ENCODE results near the gene AFTPH. TPM values are rescaled to one million over a fixed set of nuclear protein-coding genes. Genes with fewer than 3 reads are reported as not detected.
A peak's percentile ranks its signal among the peaks of the same experiment; 100 is the strongest.

Gene AFTPH
- total RNA-seq, 1 donor from 2014 or later = 14.0 TPM

DNA sequence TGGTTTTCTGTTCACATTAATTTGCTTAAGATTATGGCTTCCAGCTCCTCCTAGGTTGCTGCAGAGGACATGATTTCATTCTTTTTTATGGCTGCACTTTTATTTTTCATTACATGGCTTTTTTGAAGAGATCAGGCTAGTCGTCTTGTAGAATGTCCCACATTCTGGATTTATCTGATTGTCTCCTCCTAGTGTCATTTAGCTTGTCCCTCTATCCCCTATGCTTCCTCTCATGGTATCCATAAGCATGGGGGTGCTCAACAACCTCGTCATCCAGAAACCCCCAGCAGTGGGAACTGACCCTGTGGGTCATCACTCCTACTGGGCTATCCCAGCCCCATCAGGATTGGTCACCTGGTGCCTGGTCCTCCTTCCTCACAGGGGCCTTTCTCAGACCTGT is 80.0 kb downstream of the AFTPH start:
- ATAC-seq (no peak), DNase-seq (ENCODE audit: missing footprints) (no peak)
- intact Hi-C loops (cut with DNase I) = no loop called here

DNA sequence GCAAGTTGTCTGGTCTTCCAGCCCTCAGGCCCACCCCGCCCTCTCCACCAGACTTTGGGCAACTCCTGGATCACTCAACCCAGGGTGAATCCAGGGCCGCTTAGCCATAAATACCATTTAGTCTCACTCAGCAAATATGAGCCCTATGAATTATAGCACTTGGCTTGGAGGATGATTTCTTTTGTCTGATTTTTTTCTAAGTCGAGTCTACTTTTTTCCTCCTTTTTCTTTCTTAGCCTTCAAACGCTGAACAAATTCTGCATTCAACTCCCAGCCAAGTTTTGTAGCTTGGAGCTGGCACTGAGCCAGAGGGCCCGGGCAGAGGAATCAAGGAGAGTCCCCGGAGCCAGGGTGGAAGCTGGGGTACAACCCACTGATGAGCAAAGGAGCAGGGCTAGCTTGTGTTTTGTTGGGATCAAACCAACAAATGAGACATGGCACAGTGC is 80.9 kb downstream of the AFTPH start:
- intact Hi-C loops (cut with DNase I) = loop anchor here (5.0 kb wide), 1 partner anchor 42 kb away; no protein-coding TSS in a partner anchor
- ATAC-seq (no peak), DNase-seq (ENCODE audit: missing footprints) (no peak)

DNA sequence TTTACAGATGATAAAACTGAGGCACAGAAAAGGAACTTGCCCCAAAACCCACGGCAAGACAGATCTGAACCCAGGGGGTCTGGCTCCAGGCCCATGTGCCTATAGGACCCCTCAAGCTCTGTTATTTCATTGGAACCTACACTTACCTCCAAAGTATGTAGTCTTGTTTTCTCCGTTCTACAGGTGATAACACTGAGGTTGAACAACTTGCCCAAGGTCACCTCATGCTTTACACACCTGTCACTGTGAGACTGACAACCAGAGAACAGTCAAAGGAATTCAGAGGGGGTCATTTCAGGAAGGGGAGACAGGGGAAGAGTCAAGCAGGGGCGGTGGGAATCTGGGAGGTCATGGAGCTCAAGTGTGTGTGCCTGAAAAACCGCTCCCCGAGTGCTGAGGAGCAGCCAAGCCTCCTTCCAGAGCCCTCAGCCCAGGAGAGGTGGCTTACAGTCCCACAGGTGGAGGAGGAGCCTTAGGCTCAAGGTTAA is 81.9 kb downstream of the AFTPH start:
- intact Hi-C loops (cut with DNase I) = loop anchor here (5.0 kb wide), 1 partner anchor 41 kb away; no protein-coding TSS in a partner anchor
- ATAC-seq (no peak), DNase-seq (ENCODE audit: missing footprints) (no peak)

DNA sequence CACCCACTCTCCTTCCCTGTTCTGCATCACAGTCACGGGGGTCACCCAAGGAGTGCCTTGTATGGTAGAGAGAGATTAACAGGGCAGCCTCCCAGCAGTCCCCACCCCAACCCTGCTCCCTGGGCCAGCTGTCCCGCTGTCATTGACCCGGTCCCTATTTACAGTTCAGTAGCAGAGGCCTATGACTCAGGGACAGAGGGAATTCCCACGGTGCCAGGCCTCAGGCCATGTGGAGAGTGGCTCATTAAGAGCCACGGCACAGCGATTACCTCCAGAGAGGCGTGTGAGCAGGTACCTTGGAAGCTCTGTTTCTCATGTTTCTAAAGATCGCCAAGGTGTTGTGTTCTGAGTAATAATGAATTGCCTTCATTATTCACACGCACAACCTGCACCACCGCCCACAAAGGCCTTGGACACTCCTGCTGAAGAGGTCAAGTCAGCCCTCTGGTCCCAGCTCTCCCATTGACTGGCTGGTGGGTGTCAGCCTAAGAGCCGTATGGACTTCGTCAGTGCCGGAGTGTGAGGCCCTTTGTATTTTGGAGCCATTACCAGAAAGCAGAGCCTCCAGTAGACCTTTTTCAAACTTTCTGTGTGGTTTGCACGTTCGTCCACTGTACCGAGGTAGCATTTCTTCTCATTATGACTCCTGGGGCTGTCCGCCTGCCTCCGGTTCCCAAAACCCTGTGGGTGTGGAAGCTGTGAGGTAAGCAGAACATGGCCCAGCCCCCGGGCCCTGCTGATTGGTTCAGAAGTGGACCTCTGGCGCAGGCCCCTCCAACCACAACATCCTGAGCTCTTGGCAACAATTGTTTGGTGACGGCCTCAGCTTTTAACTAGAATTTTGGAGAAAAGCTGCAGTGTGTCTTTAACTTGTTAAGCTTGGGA is 82.6 kb downstream of the AFTPH start:
- peak; percentile 94 for DNase-seq (ENCODE audit: missing footprints)
- ATAC-seq = peak; percentile 93
- intact Hi-C loops (cut with DNase I) = loop anchor here (5.0 kb wide), 1 partner anchor 41 kb away; no protein-coding TSS in a partner anchor

DNA sequence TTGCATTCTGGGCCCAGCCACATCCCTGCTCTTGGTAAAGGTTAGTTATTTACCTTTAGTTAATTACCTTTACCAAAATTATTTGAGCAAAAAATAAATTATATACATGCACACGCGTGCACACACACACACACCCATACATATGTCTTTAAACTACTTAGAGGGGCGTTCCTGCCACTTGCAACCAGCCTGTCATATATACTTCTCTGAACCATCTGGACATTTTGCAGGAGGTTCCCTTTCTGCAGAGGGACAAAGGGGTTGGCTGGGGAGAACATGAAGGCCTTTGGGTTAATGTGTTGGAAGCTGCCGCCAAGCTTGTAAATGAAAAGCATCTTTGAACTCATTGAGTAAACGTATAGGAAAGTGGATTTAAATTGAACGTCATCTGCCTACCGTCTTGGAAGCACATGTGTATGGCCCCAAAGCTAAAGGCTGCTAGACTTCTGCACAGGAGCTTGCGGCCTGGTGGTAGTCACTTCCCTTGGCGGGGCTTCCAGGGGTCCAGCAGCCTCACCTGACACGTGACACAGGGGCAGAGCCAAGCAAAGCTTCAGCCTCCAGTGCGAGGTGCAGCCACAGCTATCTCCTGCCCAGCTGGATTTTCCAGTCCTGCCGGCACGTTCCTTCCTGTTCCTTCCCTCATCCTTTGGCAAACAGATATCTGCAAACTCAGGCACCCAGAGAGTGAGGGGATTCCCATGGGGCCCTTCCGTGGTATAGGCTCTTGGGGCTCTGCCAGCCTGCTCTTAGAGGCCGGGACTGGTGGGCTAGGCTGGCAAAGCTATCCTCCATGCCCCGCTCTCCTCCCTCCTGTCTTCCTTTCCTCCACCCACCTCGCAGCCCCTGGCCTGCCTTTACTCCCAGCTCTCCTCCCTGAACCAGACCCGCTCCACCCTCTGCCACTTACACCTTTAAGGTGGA is 83.5 kb downstream of the AFTPH start:
- DNase-seq (ENCODE audit: missing footprints) (no peak), ATAC-seq (no peak)
- intact Hi-C loops (cut with DNase I) = loop anchor here (5.0 kb wide), 1 partner anchor 40 kb away; no protein-coding TSS in a partner anchor

DNA sequence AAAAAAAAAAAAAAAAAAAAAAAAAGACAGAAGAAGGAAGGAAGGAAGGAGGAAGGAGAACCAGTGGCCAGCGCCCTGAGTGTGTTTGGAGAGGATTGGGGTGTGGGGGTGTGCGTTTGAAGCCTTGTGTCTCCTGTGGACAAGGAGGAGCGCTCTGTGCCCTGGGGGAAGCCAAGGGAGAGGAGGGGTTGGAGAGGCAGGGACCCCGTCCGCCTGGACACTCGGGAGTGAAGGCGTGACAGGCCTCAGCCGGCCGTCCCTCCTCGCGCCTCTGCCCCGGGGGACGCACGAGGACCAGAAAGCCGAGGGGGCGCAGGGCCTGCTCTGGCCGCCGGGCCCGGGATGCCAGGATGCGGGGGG is 84.7 kb downstream of the AFTPH start:
- DNase-seq (ENCODE audit: missing footprints) (no peak), ATAC-seq (peak; percentile 14)
- intact Hi-C loops (cut with DNase I) = loop anchor here (5.0 kb wide), 1 partner anchor 38 kb away; no protein-coding TSS in a partner anchor

DNA sequence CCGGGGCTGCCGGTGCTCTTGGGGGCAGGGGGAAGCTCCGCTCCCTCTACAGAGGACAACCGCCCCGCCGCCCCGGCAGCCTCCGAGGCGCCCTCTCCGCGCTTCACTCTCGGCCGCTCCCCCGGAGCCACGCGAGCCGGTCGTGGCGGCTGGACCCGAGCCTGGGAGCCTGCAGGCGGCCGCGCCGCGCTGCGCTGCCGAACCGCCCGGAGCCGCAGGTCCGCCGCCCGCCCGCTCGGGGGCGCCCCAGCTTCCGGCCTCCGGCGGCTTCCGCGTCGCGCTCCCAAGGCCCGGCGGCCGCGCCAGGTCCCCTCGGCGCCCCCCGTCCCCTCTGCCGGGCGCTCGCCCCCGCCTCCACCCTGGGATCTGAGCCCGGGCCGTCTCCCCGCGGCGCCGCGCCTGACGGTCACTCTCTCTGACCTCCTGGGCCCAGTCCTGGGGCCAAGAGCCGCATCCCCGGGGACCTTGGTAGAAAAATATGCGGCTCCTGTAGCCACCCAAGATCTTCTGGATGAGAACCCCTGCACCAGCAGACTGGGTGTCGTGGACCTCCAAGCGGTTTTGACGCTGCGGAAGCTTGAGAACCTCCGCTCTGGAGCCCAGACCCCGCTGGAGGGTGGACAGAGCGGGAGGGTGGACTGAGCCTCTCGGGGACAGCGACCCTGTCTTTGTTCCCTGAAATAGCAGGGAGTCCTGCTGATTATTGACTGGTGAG is 85.3 kb downstream of the AFTPH start:
- DNase-seq (ENCODE audit: missing footprints) = peak; percentile 88
- intact Hi-C loops (cut with DNase I) = loop anchor here (5.0 kb wide), 1 partner anchor 38 kb away; no protein-coding TSS in a partner anchor
- peak; percentile 73 for ATAC-seq

DNA sequence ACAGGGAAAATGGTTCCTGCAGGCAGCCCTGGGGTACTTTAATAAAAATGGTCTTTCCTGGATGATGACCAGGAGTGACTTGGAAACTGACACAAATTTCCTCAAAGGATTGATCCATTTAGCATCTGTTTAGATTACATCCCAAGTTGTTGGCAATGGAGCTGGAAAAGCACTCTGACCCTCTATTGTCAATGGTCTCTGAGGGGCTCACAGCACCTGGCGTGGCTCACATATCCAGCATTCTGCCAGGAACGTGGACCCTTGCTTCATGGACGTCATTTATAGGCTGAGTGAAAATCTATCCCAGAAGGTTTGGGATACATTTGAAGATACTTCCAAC is 85.8 kb downstream of the AFTPH start:
- intact Hi-C loops (cut with DNase I) = loop anchor here (5.0 kb wide), 1 partner anchor 37 kb away; no protein-coding TSS in a partner anchor
- DNase-seq (ENCODE audit: missing footprints) = no peak
- ATAC-seq = no peak

DNA sequence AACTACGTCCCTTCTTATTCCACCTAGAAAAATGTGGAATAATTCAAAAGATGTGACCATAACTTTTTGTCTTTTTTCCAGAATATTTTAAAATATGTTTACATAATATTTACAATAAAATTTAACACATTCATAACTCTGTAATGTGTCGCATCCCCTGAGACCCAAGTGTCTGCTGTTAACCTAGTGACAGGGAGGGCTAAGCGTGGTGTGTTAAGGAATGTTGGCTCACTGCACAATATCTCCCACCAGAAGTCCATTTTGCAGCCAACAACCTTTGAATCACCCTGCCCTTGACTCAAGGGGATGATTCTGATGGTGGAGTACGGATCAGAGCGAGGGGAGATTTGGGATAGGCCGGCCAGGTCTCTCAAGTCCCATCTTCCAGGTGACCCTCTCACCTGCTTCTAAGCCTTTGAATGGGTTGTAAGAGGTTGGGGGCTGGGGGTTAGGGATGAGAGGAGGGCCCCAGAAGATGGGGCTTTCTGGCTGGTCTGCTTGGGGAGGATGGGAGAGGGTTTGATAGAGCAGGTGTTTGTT is 86.3 kb downstream of the AFTPH start:
- DNase-seq (ENCODE audit: missing footprints) = no peak
- ATAC-seq = no peak
- intact Hi-C loops (cut with DNase I) = no loop called here

DNA sequence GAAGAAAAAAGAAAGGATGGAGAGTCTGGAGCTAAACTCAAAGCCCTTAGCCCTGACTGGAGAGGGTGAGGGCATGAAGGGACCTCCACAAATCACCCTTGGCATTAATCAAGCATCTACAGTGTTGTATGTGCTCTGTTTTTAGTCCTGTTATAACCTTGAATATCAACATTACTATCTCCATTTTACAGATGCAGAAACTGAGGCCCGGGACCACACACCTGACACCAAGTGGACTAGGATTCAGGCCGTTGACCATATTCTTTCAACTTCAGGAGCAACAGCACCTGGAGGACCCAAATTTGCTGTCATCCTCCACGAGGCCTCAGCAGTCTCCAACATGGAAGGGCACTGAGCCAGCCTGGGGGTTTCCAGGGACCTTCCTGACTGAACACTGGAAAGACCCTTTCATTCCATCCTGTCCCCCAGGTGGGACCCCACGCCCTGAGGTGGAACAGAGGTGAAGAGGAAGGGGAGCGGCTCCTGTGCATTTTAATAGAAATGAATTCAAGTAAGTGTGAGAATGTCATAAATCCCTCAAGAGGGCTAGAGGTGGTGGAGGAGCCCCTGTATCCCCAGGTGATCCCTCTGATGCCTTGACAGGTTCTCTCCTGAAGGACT is 88.6 kb downstream of the AFTPH start:
- no peak for DNase-seq (ENCODE audit: missing footprints)
- intact Hi-C loops (cut with DNase I) = no loop called here
- no peak for ATAC-seq

DNA sequence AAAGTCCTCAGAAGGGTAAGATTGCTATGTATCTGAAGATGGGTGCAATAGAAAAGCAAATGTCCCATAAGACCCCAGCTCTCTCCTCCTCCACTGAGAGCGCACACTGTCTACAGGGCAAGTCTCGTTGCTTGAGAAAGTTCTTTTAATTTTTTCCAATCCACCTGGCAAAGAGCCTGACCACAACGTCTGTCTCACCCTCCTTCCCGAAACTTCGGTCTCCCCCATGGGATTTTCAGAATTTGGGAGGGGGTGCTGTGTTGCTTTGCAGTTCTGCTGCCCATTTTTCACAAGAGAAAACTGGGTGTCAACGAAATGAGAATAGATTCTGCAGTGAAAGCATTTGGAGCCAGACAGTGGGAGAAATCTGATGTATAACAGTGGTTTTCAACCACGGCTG is 89.1 kb downstream of the AFTPH start:
- DNase-seq (ENCODE audit: missing footprints) = no peak
- intact Hi-C loops (cut with DNase I) = no loop called here
- ATAC-seq = no peak

DNA sequence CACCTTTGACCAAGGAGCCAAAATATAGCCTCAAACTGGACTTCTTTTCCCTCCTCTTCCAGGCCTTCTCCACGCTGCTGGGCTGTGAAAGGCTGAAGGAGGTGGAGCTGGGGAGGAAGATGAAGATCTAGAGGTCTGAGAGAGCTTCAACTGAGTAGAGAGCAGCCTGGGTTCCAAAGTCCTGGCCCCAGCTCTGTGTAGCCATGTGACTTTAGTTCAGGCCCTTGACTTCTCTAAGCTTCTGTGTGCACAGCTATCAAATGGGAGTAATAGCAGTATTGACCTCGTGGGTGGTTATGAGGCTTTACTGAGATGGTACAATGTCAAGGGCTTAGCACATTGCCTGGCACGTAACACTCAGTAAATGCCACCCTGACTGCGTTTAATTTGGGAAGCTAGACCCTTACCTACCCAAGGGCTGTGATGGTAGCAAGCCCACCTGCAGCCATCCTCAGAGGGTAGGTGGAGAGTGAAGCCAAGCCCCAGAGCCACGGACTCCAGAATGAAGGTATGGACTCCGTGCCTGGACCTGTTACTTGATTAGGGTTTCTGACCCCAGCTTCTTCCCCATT is 91.2 kb downstream of the AFTPH start:
- intact Hi-C loops (cut with DNase I) = no loop called here
- DNase-seq (ENCODE audit: missing footprints) = no peak

DNA sequence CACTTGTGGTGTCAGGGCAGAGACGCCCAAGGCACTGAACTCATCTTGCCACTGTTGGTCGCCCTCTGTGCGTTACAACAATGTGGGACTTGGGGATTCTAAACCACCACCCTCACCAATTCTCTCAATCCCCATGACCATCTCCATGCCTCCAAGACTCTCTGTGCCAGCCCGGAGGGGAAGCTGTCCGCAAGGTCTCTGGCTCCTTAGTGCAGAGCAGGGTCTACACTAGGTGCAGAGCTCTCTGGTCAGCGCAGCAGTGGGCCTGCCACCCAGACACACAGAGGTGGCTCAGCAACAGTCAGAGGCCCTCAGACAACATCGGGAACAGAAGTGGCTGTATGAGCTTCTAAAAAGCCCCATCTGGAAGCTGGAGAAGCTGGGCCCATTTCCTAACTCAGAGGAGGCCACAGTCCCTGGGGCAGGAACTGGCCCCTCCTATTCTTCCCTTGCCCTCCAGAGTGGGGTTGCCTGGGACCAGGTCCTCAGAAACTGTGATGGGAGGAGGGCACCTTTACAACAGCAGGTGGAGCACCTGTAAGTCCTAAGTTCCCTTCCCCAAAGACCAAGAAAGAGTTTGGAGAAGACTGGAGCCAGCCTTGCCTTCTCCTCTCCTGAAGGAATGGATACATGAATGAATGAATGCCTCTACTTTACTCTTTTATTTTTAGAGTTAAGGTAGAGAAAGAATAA is 91.9 kb downstream of the AFTPH start:
- DNase-seq (ENCODE audit: missing footprints) (no peak), ATAC-seq (no peak)
- intact Hi-C loops (cut with DNase I) = no loop called here

More for the DNA sequence above, 91.2 kb downstream of the AFTPH start:
- no peak for ATAC-seq

DNA sequence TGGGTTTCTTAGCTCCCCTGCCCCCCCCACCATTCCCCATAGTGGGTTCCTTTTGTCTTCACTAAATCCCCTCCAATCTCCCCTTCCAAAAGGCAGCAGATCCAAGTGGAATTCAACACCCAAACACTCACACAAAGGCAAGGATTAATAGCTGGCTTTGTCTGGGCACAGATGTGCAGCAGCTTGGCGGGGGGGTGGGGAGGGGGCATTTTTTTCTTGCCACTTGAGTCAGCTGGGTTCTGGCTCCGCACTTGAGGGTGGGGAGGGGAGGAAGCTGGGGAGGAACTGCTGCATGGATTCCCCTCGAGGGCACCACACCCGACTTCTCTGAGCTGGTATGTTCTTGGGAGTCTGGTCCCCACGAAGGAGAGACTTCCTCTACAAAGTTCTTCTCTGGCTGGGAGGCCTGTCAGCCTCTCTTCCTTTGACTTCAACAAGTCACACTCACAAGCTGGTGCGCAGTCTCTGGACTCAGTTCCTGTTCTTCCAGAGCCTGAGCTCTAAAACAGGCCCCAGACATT is 93.6 kb downstream of the AFTPH start:
- DNase-seq (ENCODE audit: missing footprints) (no peak), ATAC-seq (no peak)
- intact Hi-C loops (cut with DNase I) = no loop called here

DNA sequence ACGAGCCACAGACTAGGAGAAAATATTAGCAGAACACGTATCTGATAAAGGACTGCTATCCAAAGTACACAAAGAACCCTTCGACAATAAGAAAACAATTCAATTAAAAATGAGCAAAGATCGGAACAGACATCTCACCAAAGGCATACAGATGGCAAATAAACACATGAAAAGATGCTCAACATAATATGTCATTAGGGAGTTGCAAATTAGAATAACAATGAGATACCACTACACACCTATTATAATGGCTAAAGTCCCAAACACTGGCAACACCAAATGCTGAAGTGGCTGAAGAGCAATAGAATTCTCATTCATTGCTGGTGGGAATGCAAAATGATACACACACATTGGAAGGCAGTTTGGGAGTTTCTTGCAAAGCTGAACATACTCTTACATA is 96.5 kb downstream of the AFTPH start:
- intact Hi-C loops (cut with DNase I) = no loop called here
- ATAC-seq = no peak
- DNase-seq (ENCODE audit: missing footprints) = no peak

DNA sequence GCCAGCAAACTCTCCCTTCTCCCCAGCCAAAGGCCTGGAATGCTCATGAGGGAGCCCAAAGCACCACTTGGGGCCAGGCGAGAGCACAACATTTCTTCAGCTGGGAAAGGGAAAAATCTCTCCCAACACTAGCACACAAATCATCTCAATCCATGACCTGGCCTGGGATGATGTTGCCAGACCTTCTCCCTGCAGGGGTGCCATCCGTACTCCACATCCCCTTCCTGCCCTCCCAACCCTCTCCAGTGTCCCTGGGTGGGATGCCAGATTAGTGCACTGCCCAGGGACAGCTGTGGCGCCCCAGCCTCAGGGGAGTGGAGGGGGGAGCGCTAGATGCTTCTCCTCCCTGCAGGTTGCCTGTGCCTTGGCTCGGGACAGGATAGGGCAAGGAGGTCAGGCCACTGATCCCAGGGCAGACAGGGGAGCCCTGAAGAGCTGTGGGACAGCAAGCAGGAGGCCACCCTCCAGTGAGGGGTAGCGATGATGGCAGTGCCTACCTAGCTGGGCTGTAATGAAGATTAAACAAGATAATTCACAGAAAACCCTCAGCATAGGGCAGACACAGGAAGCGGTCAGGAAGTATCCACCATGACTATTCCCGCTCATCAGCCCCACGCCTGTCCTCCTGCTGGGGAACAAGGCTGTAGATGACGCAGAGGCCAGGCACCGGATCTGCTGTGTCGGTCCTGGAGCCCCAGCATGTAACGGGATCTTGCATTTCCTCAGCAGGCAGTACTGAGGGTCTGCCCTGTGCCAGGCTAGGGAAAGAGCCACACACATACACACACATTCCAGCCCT is 98.5 kb downstream of the AFTPH start:
- DNase-seq (ENCODE audit: missing footprints) (no peak), ATAC-seq (no peak)
- intact Hi-C loops (cut with DNase I) = no loop called here

All from Right ventricle myocardium inferior (tissue), 1 donor.